RCC 7860 (cell line): Measurements from ENCODE around the gene NGFR.
A peak's percentile ranks its signal among the peaks of the same experiment; 100 is the strongest.

Source experiments
- DNase-seq: peaks from one replicate; pipeline ENCODE4 v3.0.0-alpha.2; 2015; ENCODE audit warnings: low spot score
- FAIRE-seq: peaks from 2 replicates; lab custom pipeline; 2012; peaks lifted over from hg19 to GRCh38; lab: Jason Lieb, UNC

The NGFR gene, protein sequence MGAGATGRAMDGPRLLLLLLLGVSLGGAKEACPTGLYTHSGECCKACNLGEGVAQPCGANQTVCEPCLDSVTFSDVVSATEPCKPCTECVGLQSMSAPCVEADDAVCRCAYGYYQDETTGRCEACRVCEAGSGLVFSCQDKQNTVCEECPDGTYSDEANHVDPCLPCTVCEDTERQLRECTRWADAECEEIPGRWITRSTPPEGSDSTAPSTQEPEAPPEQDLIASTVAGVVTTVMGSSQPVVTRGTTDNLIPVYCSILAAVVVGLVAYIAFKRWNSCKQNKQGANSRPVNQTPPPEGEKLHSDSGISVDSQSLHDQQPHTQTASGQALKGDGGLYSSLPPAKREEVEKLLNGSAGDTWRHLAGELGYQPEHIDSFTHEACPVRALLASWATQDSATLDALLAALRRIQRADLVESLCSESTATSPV

GRCh38 chr17:49494986-49495841 lies at the start of gene NGFR:
Gene NGFR, plus strand, starts transcription at chr17:49495293. Its CDS starts 125 bp downstream, at chr17:49495418.
- FAIRE-seq (no peak), DNase-seq (no peak)

GRCh38 chr17:49445591-49445990 lies 49.5 kb upstream of the NGFR start:
- FAIRE-seq, result no peak
- no peak for DNase-seq

DNA sequence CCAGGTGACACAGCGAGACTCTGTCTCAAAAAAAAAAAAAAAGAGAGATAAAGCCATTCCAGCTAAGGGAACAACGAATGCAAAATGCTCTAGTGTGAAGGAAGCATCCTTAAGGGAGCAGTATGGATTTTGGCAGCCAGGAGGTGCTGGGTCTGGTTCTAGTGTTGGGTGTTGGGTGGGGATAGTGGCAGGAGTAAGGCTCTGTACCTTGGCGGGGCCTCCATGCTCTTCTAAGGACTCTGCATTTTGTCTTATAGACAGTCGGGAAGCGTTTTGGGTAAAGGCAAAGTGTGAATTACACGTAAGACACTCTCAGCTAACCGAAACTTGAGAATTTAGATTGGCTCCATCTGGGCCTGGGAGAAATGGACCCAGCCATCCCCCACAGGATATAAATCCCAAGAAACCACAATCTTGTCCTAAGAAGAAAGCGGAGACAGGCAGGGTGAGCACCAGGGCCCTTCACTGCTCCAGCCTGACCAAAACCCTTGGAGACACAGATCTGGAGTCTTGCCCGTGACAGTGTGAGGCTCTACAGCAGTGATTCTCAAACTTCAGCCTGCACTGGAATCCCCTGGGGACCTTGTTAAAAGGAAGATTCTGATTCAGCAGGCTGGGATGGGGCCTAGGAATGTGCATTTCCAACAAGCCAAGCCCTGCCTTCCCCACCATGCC lies 47.3 kb upstream of the NGFR start:
- no peak for DNase-seq
- no peak for FAIRE-seq

DNA sequence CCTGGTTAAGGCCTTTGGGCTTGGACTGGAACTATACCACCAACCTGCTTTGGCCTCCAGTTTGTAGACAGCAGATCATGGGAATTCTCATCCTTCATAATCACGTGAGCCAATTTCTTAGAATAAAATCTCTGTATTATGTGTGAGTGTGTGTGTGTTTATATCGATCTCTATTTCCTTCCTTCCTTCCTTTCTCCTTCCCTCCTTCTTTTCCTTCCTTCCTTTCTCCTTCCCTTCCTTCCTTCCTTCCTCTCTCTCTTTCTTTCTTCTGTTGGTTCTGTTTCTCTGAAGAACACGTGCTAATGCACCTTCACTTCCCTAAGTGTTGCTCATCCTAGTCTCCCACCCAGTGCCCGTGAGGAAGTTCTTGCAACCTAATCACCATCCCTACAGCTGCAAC lies 44.9 kb upstream of the NGFR start:
- DNase-seq, result no peak
- no peak for FAIRE-seq

DNA sequence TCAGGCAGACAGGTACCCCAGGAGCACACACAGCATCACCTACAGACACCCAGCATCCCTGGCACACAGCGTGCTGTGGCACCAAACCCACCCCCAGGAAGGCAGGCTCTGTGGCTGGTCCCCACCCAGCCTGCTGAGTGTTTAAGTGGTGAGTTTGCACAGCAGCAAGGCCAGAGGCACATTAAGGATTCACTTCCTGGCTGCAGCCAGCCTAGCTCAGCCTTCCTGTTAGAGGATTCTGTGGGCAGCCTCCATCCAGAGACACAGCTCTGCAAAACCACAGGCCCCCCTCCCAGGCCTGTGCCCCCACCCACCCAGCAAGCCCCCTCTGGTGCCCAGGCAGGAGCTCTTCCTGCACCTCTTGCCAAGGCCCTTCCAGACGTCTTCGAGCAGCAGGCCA lies 44.4 kb upstream of the NGFR start:
- no peak for FAIRE-seq
- no peak for DNase-seq

- DNase-seq (no peak), FAIRE-seq (no peak)
Observed at GRCh38 chr17:49452201-49452600, 42.9 kb upstream of the NGFR start.

- DNase-seq, result no peak
- no peak for FAIRE-seq
Observed at GRCh38 chr17:49452661-49453060, 42.4 kb upstream of the NGFR start.

- DNase-seq, result no peak
Observed at GRCh38 chr17:49454050-49454449, 41.0 kb upstream of the NGFR start.

DNA sequence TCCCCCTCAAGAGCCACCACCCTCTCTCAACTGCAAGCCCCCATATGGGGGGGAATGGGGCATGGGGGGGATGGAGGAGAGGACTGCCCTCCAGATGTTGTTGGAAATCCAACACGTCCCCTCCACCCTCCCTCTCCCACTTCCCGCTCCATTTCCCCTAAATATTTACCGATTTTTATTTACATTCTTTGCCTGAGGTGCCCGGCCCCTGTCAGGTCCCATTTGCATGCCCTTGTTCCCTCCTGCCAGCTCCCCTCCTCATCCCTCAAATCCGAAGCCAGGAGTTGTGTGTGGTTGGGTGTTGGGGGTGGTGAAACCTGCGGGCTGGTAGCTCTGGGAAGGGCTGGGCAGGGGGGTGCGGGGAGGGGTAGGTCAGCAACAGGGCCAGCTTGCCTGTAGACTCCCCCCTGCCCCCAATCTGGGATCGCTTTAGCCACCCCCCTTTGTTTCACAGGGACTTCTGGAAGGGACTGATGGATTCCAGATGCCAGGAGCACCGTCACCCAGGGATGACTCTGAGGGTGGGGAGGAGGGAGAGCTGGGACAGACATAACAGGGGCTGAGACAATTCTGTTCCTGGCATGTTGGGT lies 39.7 kb upstream of the NGFR start:
- FAIRE-seq, result no peak
- DNase-seq, result no peak

More at GRCh38 chr17:49454050-49454449, 41.0 kb upstream of the NGFR start:
- FAIRE-seq, result no peak

DNA sequence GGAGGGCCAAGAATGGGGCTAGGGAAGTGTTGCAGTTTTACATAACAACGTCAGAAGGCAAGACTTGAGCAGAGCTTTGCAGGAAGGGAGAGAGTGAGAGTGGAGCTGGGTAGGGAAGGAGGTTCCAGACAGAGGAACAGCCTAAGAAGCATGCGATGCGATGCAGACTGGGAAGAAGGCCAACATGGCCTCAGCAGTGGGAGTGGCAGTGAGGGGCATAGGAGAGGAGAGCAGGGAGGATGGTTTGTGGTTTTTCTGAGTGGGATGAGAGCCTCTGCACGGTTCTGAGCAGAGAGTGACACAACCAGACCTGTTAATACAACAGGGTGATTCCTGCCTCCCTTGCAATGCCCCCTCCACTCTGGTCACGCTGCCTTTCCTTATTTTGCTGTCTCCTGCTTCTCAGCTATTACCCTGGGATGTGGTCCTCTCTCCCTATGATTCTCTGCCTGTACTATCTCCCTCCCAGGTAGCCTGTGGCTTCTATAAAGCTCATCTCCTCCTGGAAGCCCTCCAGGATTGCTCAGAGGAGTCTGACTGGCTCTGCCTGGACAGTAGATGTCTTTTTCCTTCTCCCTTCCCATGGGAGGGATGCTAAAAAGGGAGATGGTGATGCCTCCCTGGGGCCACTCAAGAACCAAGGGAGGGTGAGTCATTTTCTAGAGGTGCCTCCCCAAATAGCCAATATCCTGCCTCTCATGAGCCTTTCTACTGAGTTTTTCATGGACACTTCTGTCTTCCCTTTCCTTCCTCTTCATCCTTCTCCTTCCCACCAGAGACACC lies 38.7 kb upstream of the NGFR start:
- DNase-seq, result peak; percentile 85
- FAIRE-seq, result peak; percentile 84

- FAIRE-seq, result no peak
Observed at GRCh38 chr17:49457564-49458535, 37.2 kb upstream of the NGFR start.

DNA sequence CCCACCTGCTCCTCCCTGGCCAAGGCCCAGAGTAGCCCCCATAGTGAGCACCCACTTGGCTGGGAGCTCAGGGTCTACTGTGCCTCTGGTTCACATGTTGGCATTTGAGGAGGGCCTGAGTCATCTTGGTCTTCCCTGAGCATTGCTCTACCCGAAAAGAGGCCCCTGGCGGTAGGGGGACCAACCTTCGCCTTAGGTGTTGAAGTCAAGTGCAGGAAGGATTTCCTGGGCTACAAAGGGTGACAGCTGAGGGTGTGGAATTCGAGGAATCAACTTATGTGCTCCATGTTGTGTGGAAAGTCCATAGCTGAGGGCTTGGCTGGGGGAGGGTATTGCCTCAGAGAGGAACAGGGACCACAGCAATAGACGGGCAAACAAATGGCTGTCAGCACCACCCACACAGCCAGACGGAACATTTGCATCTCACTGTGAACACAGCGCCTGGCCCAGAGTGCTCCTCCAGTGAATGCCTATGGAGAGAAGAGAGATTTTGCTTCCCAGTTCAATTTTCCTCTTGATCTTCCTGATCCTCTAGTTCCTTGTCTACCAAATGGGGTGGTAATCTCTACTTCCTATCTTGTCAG lies 35.6 kb upstream of the NGFR start:
- DNase-seq, result no peak
- FAIRE-seq, result no peak

More at GRCh38 chr17:49457564-49458535, 37.2 kb upstream of the NGFR start:
- no peak for DNase-seq

- no peak for DNase-seq
- no peak for FAIRE-seq
Observed at GRCh38 chr17:49460401-49460800, 34.7 kb upstream of the NGFR start.

GRCh38 chr17:49461580-49461979 lies 33.5 kb upstream of the NGFR start:
- no peak for DNase-seq
- FAIRE-seq, result no peak

DNA sequence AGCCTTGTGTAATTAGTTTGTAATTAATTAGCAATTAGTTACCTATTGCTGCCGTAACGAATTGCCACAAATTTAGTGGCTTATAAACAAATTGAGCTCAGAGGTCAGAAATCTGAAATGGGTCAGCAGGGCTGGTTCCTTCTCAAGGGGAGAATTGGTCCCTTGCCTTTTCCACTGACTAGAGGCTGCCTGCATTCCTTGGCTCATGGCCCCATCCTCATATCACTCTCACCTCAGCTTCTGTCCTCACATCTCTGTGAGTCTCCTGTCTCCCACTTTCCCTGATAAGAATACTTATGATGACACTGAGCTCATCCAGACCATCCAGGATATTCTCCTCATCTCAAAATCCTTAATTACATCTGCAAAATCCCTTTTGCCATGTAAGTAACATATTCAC lies 31.0 kb upstream of the NGFR start:
- FAIRE-seq (no peak), DNase-seq (no peak)

DNA sequence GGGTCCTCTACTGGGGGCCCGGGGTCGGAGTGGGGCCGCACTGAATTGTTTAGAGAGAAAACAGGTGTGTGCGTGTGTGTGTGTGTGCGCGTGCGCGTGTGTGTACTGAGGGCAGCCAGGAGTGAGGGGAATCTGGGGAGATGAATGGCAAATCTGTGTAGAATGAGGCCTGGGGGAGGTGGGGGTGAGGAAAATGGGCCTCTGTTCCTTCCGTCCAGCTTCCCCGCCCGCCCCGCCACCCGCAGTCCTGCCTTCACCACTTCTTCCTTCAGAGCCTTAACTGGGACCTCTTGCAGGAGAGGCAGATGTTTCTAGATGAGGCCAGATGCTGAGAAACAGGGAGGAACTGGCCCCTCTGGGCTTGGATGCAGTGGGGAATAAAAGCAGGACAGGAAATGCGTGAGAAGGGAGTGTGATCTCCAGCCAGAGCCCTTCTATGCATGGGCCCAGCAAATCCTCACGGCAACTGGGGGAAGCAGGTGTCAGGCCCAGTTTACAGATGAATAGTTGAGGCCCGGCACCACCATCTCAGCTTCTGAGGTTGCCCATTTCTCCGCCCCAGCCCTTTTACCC lies 29.7 kb upstream of the NGFR start:
- no peak for FAIRE-seq
- no peak for DNase-seq

DNA sequence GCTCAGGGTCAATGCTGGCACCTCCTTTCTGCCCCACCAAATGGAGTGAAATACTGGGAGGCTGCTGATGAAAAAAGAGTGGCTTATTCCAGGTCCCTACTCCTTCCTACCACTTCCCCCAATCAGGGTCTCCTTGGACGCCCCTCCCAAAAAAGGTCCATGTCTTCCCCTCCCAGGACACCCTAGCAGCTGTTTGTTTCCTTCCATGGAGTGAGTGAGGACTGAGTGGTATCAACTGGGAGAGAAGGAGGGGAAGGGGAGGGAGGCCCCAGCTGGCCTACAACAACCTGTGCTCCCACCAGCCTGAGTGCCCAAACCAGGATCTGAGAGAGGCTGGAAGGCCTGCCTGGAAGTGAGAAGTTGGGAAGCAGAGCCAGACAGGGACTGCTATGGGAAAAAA lies 28.7 kb upstream of the NGFR start:
- FAIRE-seq (no peak), DNase-seq (no peak)

- FAIRE-seq (no peak), DNase-seq (no peak)
Observed at GRCh38 chr17:49467175-49467574, 27.9 kb upstream of the NGFR start.
